Naive B cell (primary cell): ENCODE data around the gene ZNF81. TPM values are rescaled to one million over a fixed set of nuclear protein-coding genes. Genes with fewer than 3 reads are reported as not detected.
"Not testable (repeated sequence)": the region's sequence is repeated elsewhere in the genome, so short reads cannot be mapped to it uniquely, and the experiment has no call there.

Experiments used
- ATAC-seq, 2 donors: fragments of 150-1000 bp; cut with Tn5 transposase; 2 replicates each; pipeline ENCODE4 v1.10.0; 2021; ENCODE audit warnings: low read depth in 2 of 2, mild to moderate bottlenecking in 2 of 2, moderate library complexity in 2 of 2
- DNase-seq: peaks from one replicate; pipeline ENCODE4 v3.0.0; 2022
- H3K27ac Mint-ChIP-seq, 6 donors: one replicate each; pipeline ENCODE4 v1.8.0; 2020 to 2022; ENCODE audit warnings: mild to moderate bottlenecking in 6 of 6, mixed read lengths in 6 of 6, moderate library complexity in 5 of 6, inconsistent platforms in 2 of 6
- H3K27me3 Mint-ChIP-seq, 3 donors: one replicate each; pipeline ENCODE4 v1.8.0; 2021 to 2022; ENCODE audit warnings: mixed read lengths in 3 of 3, mild to moderate bottlenecking in 1 of 3
- H3K36me3 Mint-ChIP-seq, 2 donors: one replicate each; pipeline ENCODE4 v1.8.0; 2020 to 2022; ENCODE audit warnings: mixed read lengths in 2 of 2, inconsistent platforms in 1 of 2, mild to moderate bottlenecking in 1 of 2
- H3K4me1 Mint-ChIP-seq, 3 donors: one replicate each; pipeline ENCODE4 v1.8.0; 2020 to 2022; ENCODE audit warnings: mixed read lengths in 3 of 3, inconsistent platforms in 1 of 3, mild to moderate bottlenecking in 1 of 3, moderate library complexity in 1 of 3
- H3K4me3 Mint-ChIP-seq, 8 donors: one replicate each; pipeline ENCODE4 v1.8.0; 2020 to 2022; ENCODE audit warnings: mild to moderate bottlenecking in 8 of 8, mixed read lengths in 8 of 8, moderate library complexity in 8 of 8, inconsistent platforms in 2 of 8
- H3K9me3 Mint-ChIP-seq, 7 donors: one replicate each; pipeline ENCODE4 v1.8.0; 2020 to 2022; ENCODE audit warnings: mixed read lengths in 7 of 7, mild to moderate bottlenecking in 5 of 7, inconsistent platforms in 2 of 7, moderate library complexity in 1 of 7
- polyA plus RNA-seq, 6 donors: library from polyadenylated mRNA; unstranded; fragments of 300-500 nt; fragmentation: Illumina TruSeq; gene quantifications; one replicate each; pipeline ENCODE4 v1.2.3, GENCODE V29; 2021; ENCODE audit warnings: low read depth in 6 of 6

ZNF81 gene
- polyA plus RNA-seq, 6 donors from 2014 or later, result 3.4 to 6.3 (median 5.2) TPM; not detected in 1

DNA sequence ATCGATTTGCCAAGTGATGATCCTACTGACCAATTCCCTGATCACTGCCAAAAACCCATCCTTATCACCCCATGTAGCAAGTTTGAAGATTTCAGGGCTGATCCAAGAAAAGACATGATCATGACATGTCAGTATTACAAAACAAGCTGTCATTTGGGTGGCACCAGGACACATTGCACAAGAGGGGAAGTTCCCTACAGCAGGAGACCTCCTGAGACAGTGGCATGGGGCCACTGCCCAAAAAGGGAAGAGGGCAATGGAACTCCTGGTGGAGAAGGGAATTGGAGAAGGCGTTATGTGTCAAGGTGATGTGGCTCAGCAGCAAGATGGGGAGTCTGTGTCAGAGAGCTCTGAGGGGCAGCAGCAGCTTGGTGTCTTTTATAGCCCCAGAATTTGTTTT lies 123.7 kb downstream of the ZNF81 start:
- DNase-seq (no peak), ATAC-seq (peak in 1 of 2 donors; percentile 30)
- Mint-ChIP-seq H3K27ac (peak overlapping the region in 2 of 6 donors; percentile 56 to 79), H3K9me3 (peaks cover 4 to 14% (median 6%) of the 10 kb centered on the region in 7 donors), H3K4me3 (peak overlapping the region in 5 of 8 donors; percentile 18 to 66 (median 38)), H3K36me3 (peaks cover 0 to 3% of the 10 kb centered on the region in 2 donors), H3K4me1 (peaks cover 9 to 23% (median 21%) of the 10 kb centered on the region in 3 donors), H3K27me3 (peaks cover 0 to 5% (median 0%) of the 10 kb centered on the region in 3 donors)

DNA sequence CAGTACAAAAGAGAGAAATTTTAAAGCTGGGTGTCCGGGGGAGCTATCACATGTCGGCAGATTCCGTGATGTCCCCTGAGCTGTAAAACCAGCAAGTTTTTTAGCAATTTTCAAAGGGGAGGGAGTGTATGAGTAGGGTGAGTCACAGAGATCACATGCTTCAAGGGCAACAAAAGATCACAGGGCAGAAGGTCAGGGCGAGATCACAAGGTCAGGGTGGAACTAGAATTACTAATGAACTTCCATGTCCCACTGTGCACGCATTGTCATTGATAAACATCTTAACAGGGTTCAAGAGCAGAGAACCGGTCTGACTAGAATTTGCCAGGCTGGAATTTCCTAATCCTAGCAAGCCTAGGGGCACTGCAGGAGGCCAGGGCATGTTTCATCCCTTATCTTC lies 125.1 kb downstream of the ZNF81 start:
- H3K27me3 Mint-ChIP-seq, H3K36me3 Mint-ChIP-seq, H3K4me3 Mint-ChIP-seq, DNase-seq, ATAC-seq: not testable (repeated sequence)
- peaks cover 4 to 14% (median 6%) of the 10 kb centered on the region in 7 donors for H3K9me3 Mint-ChIP-seq
- H3K27ac Mint-ChIP-seq, result peak overlapping the region in 1 of 6 donors; percentile 11
- H3K4me1 Mint-ChIP-seq, result peaks cover 9 to 23% (median 21%) of the 10 kb centered on the region in 3 donors

DNA sequence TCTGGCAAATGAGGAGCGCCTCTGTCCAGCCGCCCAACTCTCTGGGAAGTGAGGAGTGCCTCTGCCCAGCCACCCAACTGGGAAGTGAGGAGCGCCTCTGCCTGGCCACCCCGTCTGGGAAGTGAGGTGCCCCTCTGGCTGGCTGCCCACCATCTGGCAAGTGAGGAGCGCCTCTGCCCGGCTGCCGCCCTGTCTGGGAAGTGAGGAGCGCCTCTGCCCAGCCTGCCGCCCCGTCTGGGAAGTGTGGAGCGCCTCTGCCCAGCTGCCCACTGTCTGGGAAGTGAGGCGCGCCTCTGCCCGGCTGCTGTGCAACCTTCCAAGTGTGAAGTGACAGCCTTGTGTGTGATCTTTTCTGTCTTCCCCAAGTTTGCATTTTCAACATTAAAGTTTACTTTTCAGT lies 128.8 kb downstream of the ZNF81 start:
- H3K27ac Mint-ChIP-seq, H3K27me3 Mint-ChIP-seq, DNase-seq, H3K4me3 Mint-ChIP-seq, ATAC-seq: not testable (repeated sequence)
- Mint-ChIP-seq H3K4me1 (peaks cover 2 to 11% (median 7%) of the 10 kb centered on the region in 3 donors), H3K9me3 (peaks cover 4 to 37% (median 14%) of the 10 kb centered on the region in 7 donors), H3K36me3 (peaks cover 9 to 15% of the 10 kb centered on the region in 2 donors)

Other genes with a start within 250 kb of the ZNF81 start
- not detected for gene SYN1, start 217.0 kb upstream of the ZNF81 start, polyA plus RNA-seq
- 1 to 10 TPM in 3 of 6 donors, under 1 TPM in 2, not detected in 1; 0.70 to 1.7 (median 1.4) TPM for gene CFP, start 207.0 kb upstream of the ZNF81 start, polyA plus RNA-seq
- gene ELK1, start 186.3 kb upstream of the ZNF81 start, polyA plus RNA-seq, result 10 to 100 TPM; 14.0 to 23.7 (median 16.8) TPM
- gene UXT, start 177.7 kb upstream of the ZNF81 start, polyA plus RNA-seq, result 100 to 1,000 TPM; 281 to 349 (median 329) TPM
- 1 to 10 TPM in 5 of 6 donors, not detected in 1; 3.0 to 9.4 (median 6.1) TPM for gene ZNF182, start 167.1 kb downstream of the ZNF81 start, polyA plus RNA-seq
- under 1 TPM in 1 of 6 donors, not detected in 5; 0.87 TPM for gene SPACA5, start 170.1 kb downstream of the ZNF81 start, polyA plus RNA-seq
- gene ZNF630, start 234.7 kb downstream of the ZNF81 start, polyA plus RNA-seq, result 1 to 10 TPM in 5 of 6 donors, under 1 TPM in 1; 0.87 to 4.8 (median 2.9) TPM